GM12878 (cell line): ENCODE results near the gene LDB3. TPM values are rescaled to one million over a fixed set of nuclear protein-coding genes. Genes with fewer than 3 reads are reported as not detected.

ENCODE experiments used
- ATAC-seq: fragments of 200-7000 bp; cut with Tn5 transposase; 3 replicates; pipeline ENCODE4 v1.9.1; 2020; ENCODE audit warnings: mild to moderate bottlenecking, moderate library complexity
- BruUV-seq: library from RNA; stranded (reverse); fragments of 400-500 nt; replicated peaks from 2 replicates; lab custom pipeline; 2021; lab: Mats Ljungman, UMichigan
- CTCF ChIA-PET: fragments of 300-600 bp; sonication (Branson Sonifier 250); formaldehyde crosslinking; extraction: SDS; loops from one replicate; lab custom pipeline; 2021; ENCODE audit warnings: inconsistent platforms; lab: Yijun Ruan, JAX
- POLR2A ChIA-PET: fragments of 350-600 bp; formaldehyde crosslinking; extraction: SDS; loops from one replicate; lab custom pipeline; 2021; ENCODE audit warnings: inconsistent platforms; lab: Charles Lee
- RAD21 ChIA-PET: fragments of 300-600 bp; sonication (Branson Sonifier 250); formaldehyde crosslinking; loops from one replicate; lab custom pipeline; 2023; ENCODE audit warnings: antibody characterized with exemption; ENCODE audit not compliant: unreplicated experiment; lab: Charles Lee
- SMC1A ChIA-PET: fragments of 300-600 bp; sonication (Branson Sonifier 250); formaldehyde crosslinking; loops from one replicate; lab custom pipeline; 2023; ENCODE audit not compliant: unreplicated experiment, uncharacterized antibody; lab: Charles Lee
- DNase-seq: peaks from one replicate; pipeline ENCODE4 v3.0.0-alpha.2; 2011; ENCODE audit warnings: low read depth, low spot score
- FAIRE-seq: peaks from 3 replicates; lab custom pipeline; 2011; peaks lifted over from hg19 to GRCh38; lab: Jason Lieb, UNC
- H2AFZ ChIP-seq: 2 replicates; pipeline ENCODE4 v1.6.0; 2011; ENCODE audit warnings: low read depth, low read length, control low read depth; ENCODE audit not compliant: control insufficient read depth
- H3K27ac ChIP-seq: 2 replicates; pipeline ENCODE4 v1.5.1; 2011; ENCODE audit warnings: control low read depth; ENCODE audit not compliant: control insufficient read depth, insufficient read depth
- H3K27me3 ChIP-seq, 2 experiments: replicated peaks in 1 of 2; 2 replicates each; pipeline versions ENCODE4 v1.6.0 to v1.6.1; 2011; ENCODE audit warnings: low read length in 1 of 2; ENCODE audit not compliant: control insufficient read depth in 2 of 2, insufficient read depth in 2 of 2
- H3K36me3 ChIP-seq, 2 experiments: 2 replicates each; pipeline ENCODE4 v1.5.1; 2011; ENCODE audit warnings: low read length in 1 of 2; ENCODE audit not compliant: control insufficient read depth in 2 of 2, insufficient read depth in 2 of 2
- H3K4me1 ChIP-seq: 2 replicates; pipeline ENCODE4 v1.6.1; 2011; ENCODE audit warnings: mild to moderate bottlenecking, low read length, moderate library complexity, mixed read lengths; ENCODE audit not compliant: control insufficient read depth, insufficient read depth
- H3K4me2 ChIP-seq: 2 replicates; pipeline ENCODE4 v1.6.0; 2011; ENCODE audit warnings: control low read depth; ENCODE audit not compliant: control insufficient read depth, insufficient read depth
- H3K4me3 ChIP-seq: fragments of 200-600 bp; sonication (generic); 2 replicates; pipeline ENCODE4 v1.5.1; 2016
- H3K79me2 ChIP-seq: 2 replicates; pipeline ENCODE4 v1.6.0; 2011; ENCODE audit warnings: low read length; ENCODE audit not compliant: control insufficient read depth, insufficient read depth
- H3K9ac ChIP-seq: 2 replicates; pipeline ENCODE4 v1.8.0; 2011; ENCODE audit warnings: low read length, control low read depth, mixed read lengths; ENCODE audit not compliant: control insufficient read depth, insufficient read depth
- H3K9me3 ChIP-seq: replicated peaks from 3 replicates; pipeline ENCODE4 v1.5.1; 2011; ENCODE audit warnings: mild to moderate bottlenecking, low read length; ENCODE audit not compliant: control insufficient read depth, insufficient read depth
- H4K20me1 ChIP-seq: 2 replicates; pipeline ENCODE4 v1.6.0; 2011; ENCODE audit not compliant: control insufficient read depth, insufficient read depth
- ETV6 ChIP-seq, 2 experiments: fragments of 450-650 bp in 1 of 2; IDR thresholded peaks in 1 of 2; conservative IDR thresholded peaks in 1 of 2; 2 replicates each; pipeline ENCODE4 v1.6.1; 2014; ENCODE audit warnings: antibody characterized with exemption in 1 of 2, borderline replicate concordance in 1 of 2, low read depth in 1 of 2, mild to moderate bottlenecking in 1 of 2, moderate library complexity in 1 of 2
- MEF2A ChIP-seq: IDR thresholded peaks from 2 replicates; pipeline ENCODE4 v1.6.1; 2011; ENCODE audit warnings: low read depth, mild to moderate bottlenecking, low read length, moderate library complexity; ENCODE audit not compliant: insufficient read depth
- PBX3 ChIP-seq: IDR thresholded peaks from 2 replicates; pipeline ENCODE4 v1.6.1; 2011; ENCODE audit warnings: mild to moderate bottlenecking, low read depth, low read length, moderate library complexity; ENCODE audit not compliant: insufficient replicate concordance
- RUNX3 ChIP-seq: IDR thresholded peaks from 2 replicates; pipeline ENCODE4 v1.6.1; 2012; ENCODE audit warnings: low read length, inconsistent platforms
- SIN3A ChIP-seq: IDR thresholded peaks from 2 replicates; pipeline ENCODE4 v1.6.1; 2012; ENCODE audit warnings: low read depth, low read length, improper control_type of control experiment
- SMAD1 ChIP-seq: fragments of 450-650 bp; IDR thresholded peaks from 2 replicates; pipeline ENCODE4 v1.6.1; 2018; ENCODE audit warnings: mild to moderate bottlenecking, low read depth; ENCODE audit not compliant: partially characterized antibody
- WGBS: methylation state at CpG from one replicate; pipeline ENCODE4 v1.1.6; 2016; ENCODE audit warnings: low lambda C conversion rate; ENCODE audit not compliant: insufficient replicate concordance, insufficient coverage; ENCODE audit errors: missing lambda C conversion rate; 5-methylcytosine and 5-hydroxymethylcytosine counted together
- in situ Hi-C: fragments of 300-500 bp; cut with MboI; formaldehyde crosslinking; loops from 9 replicates; pipeline ENCODE4 v1.14.3; 2018; ENCODE audit warnings: mixed read lengths
- intact Hi-C: fragments of 100-400 bp; cut with micrococcal nuclease; formaldehyde crosslinking; loops from one replicate; pipeline ENCODE4 v1.14.2; 2022; ENCODE audit not compliant: unreplicated experiment
- polyA plus RNA-seq, 11 experiments: library from polyadenylated mRNA; depleted of rRNA in 4 of 11; unstranded in 6 of 11; stranded (reverse) in 5 of 11; fragments of >200 nt; fragmentation: Nextera tagmentation in 4 of 11; fragmentation: Illumina TruSeq in 1 of 11; extraction: Ambion mirVana in 4 of 11; extraction: Trizol in 1 of 11; gene quantifications; 1 replicate in 1 of 11; 2 replicates in 10 of 11; pipeline versions ENCODE4 v1.2.1 to v1.2.3, GENCODE V29; 2011 to 2016; ENCODE audit warnings: inconsistent platforms in 2 of 11, missing spikeins in 2 of 11, low read depth in 1 of 11
- total RNA-seq, 4 experiments: library from RNA; depleted of rRNA in 3 of 4; stranded (reverse); fragments of >200 nt in 3 of 4; fragmentation: Illumina TruSeq in 1 of 4; extraction: Trizol in 1 of 4; gene quantifications; 2 replicates each; pipeline versions ENCODE4 v1.2.1 to v1.2.3, GENCODE V29; 2013 to 2021
- TF ChIP-seq, protein P1 (sequence below): IDR thresholded peaks from 2 replicates; pipeline ENCODE4 v1.6.1; 2011; ENCODE audit warnings: low read depth, low read length, improper control_type of control experiment, borderline replicate concordance
- TF ChIP-seq, protein P2 (sequence below): fragments of 150-350 bp; IDR thresholded peaks from 2 replicates; pipeline ENCODE4 v1.6.1; 2016; ENCODE audit warnings: low read depth, low read length

LDB3 gene
- total and polyA plus RNA-seq, 10 of the 15 experiments (the other 5 are each of a cell fraction or from before 2014, with no cell fraction given), result 0.02 to 0.07 (median 0.04) TPM; not detected in 1

GRCh38 chr10:86773498-86773897, 105.2 kb downstream of the LDB3 start:
- ChIA-PET POLR2A (interaction anchor here (0.6 to 0.8 kb wide), 6 partner anchors 10 to 1253 kb away, joined by 3 to 8 read pairs (median 4); no protein-coding TSS in a partner anchor), CTCF (no interaction called here), RAD21 (no interaction called here), SMC1A (interaction anchor here (0.9 to 1.2 kb wide), 2 partner anchors 25 to 116 kb away, joined by 3 to 4 read pairs; no protein-coding TSS in a partner anchor)
- ATAC-seq (no peak), DNase-seq (no peak), FAIRE-seq (no peak)
- H2AFZ ChIP-seq, result no peak overlapping the region
- peaks cover 31% of the 10 kb centered on the region for H3K4me1 ChIP-seq
- H3K4me3 ChIP-seq, result no peak overlapping the region
- H4K20me1 ChIP-seq, result peaks cover 3% of the 10 kb centered on the region
- no peaks in the 10 kb centered on the region; a peak in 1 of 4 replicates for H3K36me3 ChIP-seq
- whole genome bisulfite sequencing, result 100% methylated on average over 1 of the region's 6 CpGs
- no peaks in the 10 kb centered on the region for H3K27me3 ChIP-seq
- no peaks in the 10 kb centered on the region for H3K9me3 ChIP-seq
- in situ Hi-C loops, result no loop called here
- intact Hi-C loops, result no loop called here
- no peak overlapping the region for H3K4me2 ChIP-seq
- peaks cover 34% of the 10 kb centered on the region for H3K79me2 ChIP-seq
- no TSS peak for BruUV-seq
- no peak overlapping the region for H3K9ac ChIP-seq
- no peak for TF ChIP-seq SMAD1
- H3K27ac ChIP-seq, result no peak overlapping the region

DNA sequence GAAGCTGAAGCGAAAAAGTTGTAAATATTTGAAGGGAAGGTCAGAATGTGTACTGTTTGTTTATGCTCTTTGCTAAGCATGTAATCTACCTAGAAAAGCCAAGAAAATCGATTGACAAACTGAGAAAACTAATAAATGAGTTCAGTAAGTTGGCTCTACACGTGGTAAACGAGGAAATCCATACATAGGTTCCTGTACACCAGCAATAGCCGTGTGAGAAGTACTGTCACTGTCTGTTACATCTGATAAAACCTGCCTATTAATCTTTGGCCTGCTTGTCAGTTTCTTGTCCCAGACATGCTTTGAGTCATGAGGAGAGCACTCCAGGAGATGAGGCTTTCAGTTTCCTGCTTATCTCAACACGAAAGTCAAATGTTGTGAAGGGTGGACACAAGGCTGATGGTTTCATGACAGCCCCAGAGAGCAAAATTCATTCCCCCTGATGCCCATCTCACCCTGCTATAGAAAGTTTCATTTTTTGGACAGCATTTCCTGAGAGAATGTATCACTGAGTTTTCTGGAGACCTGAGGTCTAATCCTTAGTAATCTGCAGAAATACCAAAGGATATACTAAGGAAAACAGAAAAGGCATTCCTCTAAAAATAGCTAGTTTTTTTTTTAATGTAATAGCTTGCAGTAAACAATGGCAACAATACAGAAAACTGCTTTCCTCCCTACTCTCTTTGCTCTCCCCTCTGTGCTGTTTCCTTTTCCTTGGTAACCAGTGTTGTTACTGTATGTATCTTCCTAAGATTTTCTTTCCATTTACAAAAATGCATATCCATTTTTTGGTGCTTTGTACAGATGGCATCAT, 107.0 kb downstream of the LDB3 start:
- Histone ChIP-seq H3K4me1 (peaks cover 27% of the 10 kb centered on the region), H3K4me3 (no peak overlapping the region), H3K36me3 (no peaks in the 10 kb centered on the region), H3K4me2 (peak overlapping the region; percentile 62), H3K79me2 (peaks cover 40% of the 10 kb centered on the region), H3K27ac (peak overlapping the region; percentile 24; the same call in 1 of the 2 replicates), H3K9me3 (peaks cover 3% of the 10 kb centered on the region; the same call in 2 of the 3 replicates), H3K9ac (no peak overlapping the region), H4K20me1 (peaks cover 3% of the 10 kb centered on the region), H3K27me3 (no peaks in the 10 kb centered on the region), H2AFZ (no peak overlapping the region)
- BruUV-seq, result no TSS peak
- FAIRE-seq (peak; percentile 52), DNase-seq (peak; percentile 55), ATAC-seq (peak; percentile 89)
- 37% methylated on average over 6 of the region's 6 CpGs for WGBS
- ChIA-PET POLR2A (no interaction called here), RAD21 (no interaction called here), SMC1A (interaction anchor here (0.7 to 1.4 kb wide), 4 partner anchors 8 to 561 kb away, joined by 3 to 4 read pairs (median 4); no protein-coding TSS in a partner anchor), CTCF (interaction anchor here (0.8 kb wide), 1 partner anchor 10 kb away, joined by 3 read pairs; no protein-coding TSS in a partner anchor)
- intact Hi-C loops (no loop called here), in situ Hi-C loops (no loop called here)
- TF ChIP-seq, protein P1, sequence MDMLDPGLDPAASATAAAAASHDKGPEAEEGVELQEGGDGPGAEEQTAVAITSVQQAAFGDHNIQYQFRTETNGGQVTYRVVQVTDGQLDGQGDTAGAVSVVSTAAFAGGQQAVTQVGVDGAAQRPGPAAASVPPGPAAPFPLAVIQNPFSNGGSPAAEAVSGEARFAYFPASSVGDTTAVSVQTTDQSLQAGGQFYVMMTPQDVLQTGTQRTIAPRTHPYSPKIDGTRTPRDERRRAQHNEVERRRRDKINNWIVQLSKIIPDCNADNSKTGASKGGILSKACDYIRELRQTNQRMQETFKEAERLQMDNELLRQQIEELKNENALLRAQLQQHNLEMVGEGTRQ, result no peak
- TF ChIP-seq ETV6 (conservative IDR thresholded peaks at IDR 0.05 in 1 of 2, IDR thresholded peaks at IDR 0.05 in 1 of 2; ENCODE audit: borderline replicate concordance in 1 of 2, low read depth in 1 of 2), result peak in 1 of 2 experiments; percentile 90; a peak in 2 of 4 replicates
- TF ChIP-seq, protein P2, sequence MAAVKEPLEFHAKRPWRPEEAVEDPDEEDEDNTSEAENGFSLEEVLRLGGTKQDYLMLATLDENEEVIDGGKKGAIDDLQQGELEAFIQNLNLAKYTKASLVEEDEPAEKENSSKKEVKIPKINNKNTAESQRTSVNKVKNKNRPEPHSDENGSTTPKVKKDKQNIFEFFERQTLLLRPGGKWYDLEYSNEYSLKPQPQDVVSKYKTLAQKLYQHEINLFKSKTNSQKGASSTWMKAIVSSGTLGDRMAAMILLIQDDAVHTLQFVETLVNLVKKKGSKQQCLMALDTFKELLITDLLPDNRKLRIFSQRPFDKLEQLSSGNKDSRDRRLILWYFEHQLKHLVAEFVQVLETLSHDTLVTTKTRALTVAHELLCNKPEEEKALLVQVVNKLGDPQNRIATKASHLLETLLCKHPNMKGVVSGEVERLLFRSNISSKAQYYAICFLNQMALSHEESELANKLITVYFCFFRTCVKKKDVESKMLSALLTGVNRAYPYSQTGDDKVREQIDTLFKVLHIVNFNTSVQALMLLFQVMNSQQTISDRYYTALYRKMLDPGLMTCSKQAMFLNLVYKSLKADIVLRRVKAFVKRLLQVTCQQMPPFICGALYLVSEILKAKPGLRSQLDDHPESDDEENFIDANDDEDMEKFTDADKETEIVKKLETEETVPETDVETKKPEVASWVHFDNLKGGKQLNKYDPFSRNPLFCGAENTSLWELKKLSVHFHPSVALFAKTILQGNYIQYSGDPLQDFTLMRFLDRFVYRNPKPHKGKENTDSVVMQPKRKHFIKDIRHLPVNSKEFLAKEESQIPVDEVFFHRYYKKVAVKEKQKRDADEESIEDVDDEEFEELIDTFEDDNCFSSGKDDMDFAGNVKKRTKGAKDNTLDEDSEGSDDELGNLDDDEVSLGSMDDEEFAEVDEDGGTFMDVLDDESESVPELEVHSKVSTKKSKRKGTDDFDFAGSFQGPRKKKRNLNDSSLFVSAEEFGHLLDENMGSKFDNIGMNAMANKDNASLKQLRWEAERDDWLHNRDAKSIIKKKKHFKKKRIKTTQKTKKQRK, result no peak
- TF ChIP-seq RUNX3, result peak; percentile 50; the same call in 1 of the 2 replicates
- 0 out of 2 replicates have a peak, but pooled peaks have one; percentile 8 for TF ChIP-seq MEF2A
- peak; percentile 72 for TF ChIP-seq PBX3
- TF ChIP-seq SIN3A, result no peak
